Occipital lobe (tissue), 2 donors: ENCODE data around the gene ZC2HC1B. TPM values are rescaled to one million over a fixed set of nuclear protein-coding genes. Genes with fewer than 3 reads are reported as not detected.
A peak's percentile ranks its signal among the peaks of the same experiment; 100 is the strongest.

Experiments used
- DNase-seq: peaks from one replicate; lab custom pipeline; 2025; lab: John Stamatoyannopoulos, UW
- total RNA-seq: library from RNA; depleted of rRNA; stranded (reverse); fragments of >200 nt; gene quantifications from one replicate; pipeline ENCODE4 v1.2.3, GENCODE V29; 2014

Gene ZC2HC1B
- total RNA-seq, 1 donor from 2014 or later: 0.31 TPM

DNA sequence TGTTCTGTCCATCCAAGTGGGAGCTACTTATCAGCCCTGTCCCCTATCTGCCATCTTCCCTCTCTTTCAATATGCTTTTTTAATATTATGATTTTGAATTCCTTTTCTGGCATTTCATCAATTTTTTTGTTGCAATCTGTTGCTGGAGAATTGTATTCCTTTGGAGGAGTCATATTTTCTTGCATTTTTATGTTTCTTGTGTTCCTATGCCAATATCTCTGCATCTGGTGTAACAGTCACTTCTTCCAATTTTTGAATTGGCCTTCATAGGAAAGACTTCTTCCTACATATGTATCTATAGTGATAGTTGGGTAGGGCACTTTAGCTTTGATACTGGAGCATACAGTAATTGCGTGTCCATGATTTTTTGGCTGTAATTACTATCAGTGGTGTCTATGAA, 70.1 kb downstream of the ZC2HC1B start:
- no peak for DNase-seq

DNA sequence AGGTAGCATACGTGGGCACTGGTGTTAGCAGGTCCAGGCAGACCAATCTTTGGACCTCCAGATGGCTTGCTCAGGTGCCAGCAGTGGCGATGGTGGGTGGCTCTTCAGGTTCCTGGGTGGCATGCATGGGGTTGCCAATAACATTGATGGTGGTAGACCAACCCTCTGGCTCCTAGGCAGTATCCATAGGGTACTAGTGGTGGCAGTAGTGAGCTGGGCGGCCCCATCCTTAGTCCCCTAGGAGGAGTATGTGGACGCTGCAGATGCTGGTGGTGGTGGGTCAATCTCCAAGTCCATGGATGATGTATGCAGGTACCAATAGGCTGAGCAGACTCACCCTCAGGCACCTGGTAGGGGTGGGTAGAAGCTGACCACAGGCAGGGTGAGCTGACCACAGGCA, 70.6 kb downstream of the ZC2HC1B start:
- DNase-seq: no peak

DNA sequence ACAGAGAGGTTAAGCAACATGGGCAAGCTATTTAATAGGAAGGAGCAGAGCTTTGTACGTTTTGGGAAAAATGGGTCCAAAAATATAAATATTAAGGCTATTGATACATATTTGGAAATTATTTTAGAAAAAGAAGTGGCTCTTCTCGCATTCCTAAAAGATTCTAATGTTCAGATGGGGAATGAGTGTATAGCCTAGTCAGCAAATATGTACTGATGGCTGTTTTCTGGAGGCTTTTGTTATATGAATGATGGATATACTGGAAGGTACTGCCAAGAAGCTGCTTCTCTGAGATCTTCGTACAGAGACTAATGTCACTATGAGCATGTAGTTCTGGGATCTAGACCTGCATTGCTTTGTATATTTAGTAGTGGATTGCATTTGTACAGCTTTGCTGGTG, 72.1 kb downstream of the ZC2HC1B start:
- no peak for DNase-seq

DNA sequence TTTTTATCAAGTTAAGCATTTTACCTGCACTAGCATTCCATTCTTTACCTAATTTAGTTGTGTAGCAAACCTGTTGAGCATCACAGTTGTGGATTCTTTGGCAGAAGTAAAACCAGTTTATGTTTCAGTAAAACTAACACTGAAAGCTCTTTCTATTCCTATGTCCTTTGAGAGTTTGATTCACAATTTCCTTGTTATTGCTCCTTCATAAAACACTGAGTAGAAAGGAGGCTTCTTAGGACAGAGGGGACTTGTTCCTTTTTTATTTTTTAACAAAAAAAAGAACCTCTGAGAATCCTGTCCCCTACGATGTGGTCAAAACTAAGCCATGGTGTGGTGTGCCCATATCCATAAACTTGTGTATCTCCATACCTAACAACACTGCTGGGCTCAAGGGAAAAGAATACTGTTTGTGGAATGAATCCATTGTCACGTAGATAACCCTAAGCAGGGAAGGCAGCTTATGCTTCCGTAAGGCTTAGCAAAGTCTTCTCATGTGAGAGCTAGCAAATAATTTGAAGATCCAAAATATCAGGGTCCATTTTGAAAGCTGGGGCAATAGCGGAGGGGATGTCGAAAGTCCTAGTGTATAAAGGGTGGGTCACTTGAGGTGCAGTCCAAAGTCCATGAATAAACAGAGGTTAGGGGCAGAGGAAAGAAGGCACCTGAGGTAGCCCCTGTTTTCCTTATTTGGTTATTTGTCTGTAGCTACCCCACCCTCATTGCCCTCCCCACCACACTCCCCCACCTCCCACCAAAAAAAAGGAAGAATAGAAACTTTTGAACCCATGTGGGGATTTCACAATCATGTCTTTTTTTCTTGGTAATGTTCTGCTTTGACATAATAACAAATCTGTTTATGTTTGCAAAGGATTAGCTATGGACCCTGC, 72.7 kb downstream of the ZC2HC1B start:
- DNase-seq: no peak

DNA sequence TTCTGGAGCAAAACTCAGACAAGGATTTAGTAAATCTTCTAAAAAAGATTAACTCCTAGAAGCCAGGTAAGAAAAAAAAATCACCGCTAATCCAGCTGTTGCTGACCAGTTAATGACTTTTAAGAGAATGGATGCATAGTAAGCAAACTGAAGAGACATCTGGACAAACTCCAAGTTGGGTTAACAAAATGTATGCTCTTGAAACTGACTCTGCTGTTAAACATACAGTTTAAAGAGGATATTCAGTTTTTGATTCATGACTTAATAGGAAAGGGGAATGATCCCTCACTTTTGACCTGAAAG, 73.3 kb downstream of the ZC2HC1B start:
- DNase-seq: no peak

DNA sequence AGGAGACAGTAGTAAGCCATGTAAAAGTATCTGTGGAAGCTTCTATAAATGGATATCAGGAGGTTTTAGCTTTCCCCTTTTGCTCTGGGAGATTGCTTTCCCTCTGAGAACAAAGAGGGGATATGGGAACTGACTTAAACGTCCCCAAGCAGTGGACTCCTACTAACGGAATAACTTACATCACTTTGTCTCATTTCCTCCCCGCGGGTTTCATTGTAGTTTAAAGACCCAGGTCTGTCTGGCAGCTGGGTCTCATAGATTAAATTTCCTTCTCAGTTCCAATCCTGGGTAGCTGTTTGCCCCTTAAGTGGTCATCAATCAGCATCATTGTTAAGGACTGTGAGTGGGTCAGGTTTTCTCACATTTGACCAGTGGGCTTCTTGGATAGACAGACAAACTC, 75.1 kb downstream of the ZC2HC1B start:
- DNase-seq: no peak

DNA sequence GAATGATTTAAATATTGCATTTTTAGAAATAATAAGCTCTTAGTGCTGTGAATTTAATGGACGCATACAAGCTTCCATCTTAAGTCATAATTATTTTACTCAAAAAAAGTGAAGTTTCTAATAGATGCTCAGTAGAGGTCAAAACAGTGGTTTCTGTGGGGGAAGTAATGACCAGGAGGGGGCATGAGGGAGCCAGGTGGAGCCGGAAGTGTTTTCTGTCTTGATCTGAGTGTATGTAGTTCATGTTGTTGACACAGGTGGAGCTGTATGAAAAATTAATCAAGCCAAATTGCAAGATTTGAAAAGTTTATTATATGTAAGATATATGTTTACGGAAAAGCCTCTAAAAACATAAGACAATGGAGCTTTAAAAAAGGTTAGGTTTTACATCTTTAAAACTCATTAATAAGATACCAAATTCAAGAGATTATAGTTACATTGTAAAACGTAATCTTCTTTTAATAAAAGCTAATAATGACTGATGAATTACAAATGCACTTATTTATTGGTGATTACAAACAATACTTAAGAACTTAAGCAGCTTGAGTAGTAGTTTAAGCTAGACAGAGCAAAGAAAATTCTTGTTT, 75.8 kb downstream of the ZC2HC1B start:
- no peak for DNase-seq

DNA sequence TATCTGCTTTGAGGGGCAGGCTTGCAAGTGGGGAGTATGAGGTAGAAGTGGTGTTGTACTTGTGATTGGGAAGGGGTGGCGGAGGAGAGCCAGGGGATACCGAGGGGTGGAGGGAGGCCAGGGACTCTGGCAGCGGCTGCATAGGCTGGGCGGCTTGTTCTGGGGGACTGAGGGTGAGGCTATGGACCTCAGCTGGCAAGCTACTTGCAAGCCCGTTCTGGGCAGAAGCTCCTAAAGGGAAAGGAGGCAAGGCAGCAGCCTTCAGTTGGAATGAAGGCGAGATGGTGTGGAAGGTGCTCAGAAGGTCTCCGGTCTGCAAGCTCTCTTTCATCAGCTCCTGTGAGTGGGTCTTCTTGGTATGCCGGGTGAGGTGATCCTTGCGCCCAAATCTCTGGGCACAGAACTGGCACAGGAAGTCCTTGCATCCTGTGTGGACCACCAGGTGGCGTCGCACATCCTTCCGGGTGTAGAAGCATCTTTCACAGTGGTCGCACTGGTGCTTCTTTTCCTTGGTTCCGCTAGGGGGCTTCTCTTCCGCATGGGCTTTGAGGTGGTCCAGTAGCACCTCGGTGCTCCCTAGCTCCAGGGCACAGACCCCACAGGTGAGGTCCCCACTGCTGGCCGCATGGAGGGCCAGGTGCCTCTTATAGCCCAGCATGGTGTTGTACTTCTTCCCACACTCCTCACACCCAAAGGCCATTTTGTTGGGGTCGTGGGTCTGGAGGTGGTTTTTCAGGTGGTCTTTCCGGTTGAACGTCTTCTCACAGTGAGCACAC, 77.8 kb downstream of the ZC2HC1B start:
- DNase-seq: no peak

DNA sequence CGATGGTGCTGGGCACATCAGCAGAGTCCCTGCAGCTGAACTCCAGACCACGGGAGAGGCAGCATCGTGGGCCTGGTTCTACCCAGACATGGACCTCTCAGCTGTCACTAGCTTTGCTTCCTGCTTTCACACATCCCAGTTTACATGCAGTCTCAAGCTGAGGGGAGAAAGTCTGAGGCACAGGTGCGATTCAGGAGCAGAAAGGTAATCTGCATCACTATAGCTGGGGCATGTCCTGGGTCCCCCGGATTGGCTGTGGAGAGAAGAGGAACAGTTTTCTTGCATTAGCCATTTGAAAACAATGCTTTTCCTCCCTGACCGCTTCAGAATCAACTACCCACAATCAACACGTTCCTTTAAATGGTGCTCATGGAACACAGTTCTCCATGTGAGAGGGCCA, 83.9 kb downstream of the ZC2HC1B start:
- DNase-seq: no peak

DNA sequence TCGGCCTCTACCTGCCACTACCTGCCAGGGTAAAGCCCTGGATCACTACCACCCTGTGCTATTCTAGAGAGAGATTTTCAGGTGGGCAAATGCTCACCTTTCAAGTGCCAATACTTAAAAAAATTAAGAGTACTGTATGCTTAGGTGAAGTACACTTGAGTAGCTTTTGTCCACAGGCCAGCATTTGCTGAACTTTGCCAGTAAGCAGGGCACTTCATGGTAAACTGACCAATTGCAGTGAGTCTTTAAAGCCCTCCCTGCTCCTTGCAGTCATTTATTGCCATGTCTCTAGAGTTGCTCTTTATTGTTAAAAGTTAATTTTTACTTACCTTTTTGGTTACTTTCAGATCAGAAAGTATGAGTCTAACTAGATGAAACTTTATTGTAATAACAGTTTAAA, 85.3 kb downstream of the ZC2HC1B start:
- DNase-seq: no peak

DNA sequence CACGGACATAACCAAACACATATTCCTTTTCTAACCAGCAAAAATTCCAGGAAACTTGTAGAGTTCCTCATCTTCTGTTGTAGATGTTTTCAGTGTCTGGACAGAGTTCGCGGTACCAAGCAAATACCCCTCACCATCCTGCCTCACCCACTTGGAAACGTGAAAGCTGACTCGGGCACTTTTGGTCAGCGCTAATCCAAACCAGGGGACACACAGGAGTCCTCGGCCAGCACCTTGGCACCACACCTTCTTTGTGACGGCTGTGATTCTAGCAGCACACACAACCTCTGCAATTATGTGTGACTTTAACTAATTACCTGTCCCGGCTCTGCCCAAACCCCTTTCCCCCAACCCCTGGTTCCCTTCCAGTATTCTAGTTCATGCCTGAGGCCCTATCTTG, 85.7 kb downstream of the ZC2HC1B start:
- no peak for DNase-seq

DNA sequence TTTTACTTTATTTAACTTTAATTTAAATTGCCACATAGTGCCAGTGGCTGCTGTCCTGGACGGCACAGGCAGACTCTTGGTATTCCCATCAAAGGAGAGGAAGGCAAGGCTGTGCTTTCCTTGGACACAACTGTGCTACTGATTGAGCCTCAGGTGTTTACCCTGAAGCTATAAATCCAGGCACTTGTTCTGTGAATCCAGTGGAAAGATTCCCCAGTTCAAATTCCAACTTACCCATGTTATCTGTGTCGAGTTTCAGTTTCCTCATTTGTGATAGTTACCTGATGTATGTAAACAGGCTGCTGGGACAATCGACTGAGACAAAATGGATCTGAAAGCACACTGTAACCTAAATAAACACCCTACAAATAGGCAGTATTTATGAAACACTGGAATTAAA, 86.6 kb downstream of the ZC2HC1B start:
- no peak for DNase-seq

DNA sequence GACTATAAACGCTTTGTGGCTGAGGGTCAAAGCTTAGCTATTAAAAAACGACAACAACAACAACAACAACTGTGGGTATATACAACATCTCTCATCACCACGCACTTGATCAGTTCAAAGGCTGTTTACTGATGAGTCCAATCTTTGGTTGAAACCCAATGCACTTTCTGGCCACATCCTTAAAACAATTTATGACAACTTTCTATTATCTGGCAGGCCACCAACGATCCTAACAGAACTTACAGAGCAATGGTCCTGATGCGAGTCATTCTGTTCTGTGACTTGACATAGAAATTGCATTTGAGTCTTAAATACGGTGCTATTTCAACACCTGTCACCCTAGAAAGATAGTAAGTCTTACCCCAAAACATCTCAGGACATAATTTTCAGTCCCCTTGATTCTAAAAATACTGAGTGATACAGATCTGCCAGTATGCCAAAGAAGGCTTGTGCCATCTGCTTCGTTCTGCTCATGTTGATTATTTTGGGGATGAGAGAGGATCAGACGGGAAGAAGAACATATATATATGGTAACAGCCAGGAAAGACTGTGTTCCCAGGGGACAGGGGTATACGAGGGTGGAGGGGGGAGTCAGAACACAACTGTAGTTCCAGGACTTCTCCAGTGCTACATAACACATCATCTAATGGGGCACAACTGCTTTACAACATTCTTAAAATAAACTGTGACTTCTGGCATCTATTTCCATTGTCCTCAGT, 87.9 kb downstream of the ZC2HC1B start:
- peak; percentile 25 for DNase-seq

DNA sequence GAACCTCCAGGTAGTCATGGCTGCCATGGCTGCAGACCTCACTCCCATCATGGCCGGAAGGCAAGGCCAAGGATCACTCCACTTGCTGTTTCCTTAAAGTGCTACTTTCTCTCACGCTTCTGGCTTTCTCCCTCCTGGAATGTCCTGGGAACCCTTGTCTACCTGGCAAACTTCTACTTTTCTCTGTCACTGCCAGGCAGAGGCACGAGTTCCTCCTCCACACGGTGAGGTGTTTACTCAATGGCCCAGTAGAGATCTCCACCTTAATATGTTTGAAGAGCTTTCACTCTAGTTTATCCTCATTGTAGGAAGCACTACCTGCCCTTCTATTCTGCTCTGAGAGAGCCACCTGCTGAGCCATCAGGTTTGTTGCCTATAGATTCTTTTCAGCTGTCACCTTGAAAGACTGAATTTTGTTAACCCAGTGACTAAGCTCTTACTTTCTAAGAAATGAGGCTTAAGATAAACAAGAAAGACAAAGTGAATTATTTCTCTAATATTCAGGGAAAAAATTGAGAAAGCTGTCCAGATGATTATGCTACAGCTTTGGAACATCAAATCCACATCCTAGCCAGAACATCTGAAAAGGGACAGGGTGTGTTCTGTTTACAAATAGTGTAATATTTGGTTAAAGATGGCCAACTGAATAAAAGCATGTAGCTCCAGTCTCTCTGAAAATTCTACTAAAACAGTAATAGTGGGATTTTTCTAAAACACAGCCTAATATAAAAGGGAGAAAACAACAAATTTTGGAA, 88.8 kb downstream of the ZC2HC1B start:
- no peak for DNase-seq

DNA sequence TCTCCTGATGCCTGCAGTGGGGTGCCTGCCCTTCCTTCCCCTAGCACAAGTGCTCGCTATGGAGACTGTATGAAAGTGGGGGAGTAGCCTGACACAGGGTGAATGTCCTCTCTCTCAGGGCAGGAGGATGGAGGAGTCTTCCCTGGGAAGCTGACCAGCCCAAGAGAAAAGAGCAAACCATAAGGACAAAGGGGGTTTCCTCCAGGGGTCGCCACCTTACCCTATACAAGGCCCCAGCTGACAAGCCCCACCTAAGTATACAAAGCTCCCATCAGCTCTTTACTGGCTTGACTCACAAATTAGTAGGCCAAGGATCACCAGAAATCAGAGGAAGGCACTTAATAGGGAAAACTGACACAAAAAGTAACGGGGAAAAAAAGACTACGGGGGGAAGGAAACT, 89.6 kb downstream of the ZC2HC1B start:
- DNase-seq: no peak

DNA sequence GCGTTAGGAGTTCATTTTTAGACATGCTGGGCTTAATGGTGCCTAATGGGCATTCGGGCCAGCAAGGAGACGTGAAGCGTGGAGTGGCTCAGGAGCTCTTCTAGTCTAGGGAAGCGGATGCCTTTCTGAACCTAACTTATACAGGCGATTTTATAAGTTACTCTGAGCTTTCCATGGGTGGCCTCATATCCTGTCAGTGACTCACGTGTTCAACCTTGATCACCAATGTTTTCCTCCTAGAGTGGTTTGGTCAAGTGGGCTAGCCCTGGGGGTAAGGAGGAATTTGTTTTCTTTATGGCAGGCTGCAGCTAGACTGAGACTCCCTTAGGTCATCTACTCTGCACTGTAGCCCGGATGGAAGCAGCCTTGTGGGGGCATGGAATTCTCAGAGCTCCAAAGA, 91.7 kb downstream of the ZC2HC1B start:
- DNase-seq: no peak

DNA sequence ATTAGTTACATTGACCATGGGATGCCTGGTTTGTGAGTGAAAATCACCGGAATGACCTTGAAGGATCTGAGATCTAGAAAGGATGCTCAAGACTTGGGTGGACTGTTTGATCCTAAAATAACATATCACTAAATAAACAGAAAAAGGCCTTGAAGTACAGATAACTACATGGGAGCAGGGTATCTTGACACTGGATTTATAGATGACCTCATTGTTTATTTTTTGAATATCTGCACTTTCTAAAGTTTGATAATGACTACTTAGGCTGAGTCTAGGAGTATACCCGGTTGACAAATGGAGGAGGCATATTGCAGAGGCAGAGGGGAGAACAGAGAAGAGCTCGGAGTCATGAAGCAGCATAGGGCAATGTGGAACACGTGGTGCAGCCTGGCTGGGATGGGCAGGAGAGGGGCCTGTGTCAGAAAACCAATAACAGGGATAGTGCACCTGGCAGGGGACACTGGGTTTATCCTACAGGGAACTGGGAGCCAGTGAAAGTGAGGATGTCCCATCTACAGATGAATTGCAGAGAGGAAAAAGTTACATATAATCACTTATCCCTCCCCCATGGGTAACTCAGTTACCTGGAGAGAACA, 93.5 kb downstream of the ZC2HC1B start:
- DNase-seq: no peak

DNA sequence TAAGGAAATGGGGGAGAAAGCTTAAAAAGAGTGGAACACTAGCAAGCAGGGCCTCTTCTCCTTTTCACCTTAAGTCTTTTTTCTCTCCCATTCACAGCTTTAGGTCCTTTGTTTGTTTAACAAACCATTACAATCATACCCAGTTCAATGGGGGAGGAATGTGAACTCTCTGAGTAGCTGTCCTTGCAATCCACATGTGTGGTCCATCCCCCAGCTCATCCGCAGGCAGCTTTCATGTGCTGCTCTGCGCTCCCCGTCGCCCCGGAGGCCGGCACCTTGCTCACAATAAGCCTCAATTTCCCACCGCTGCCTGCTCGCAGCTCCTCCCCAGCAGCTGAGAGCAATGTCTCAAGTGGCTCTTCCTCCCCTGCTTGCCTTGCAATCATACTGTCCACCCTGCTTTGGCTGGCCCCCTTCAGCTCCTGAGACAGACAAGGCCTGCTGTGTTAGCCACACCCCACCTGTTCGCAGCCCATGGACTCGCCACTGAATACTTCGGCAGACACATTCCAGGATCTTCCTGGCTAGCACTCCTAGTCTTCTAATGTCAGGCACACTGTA, 94.6 kb downstream of the ZC2HC1B start:
- no peak for DNase-seq

DNA sequence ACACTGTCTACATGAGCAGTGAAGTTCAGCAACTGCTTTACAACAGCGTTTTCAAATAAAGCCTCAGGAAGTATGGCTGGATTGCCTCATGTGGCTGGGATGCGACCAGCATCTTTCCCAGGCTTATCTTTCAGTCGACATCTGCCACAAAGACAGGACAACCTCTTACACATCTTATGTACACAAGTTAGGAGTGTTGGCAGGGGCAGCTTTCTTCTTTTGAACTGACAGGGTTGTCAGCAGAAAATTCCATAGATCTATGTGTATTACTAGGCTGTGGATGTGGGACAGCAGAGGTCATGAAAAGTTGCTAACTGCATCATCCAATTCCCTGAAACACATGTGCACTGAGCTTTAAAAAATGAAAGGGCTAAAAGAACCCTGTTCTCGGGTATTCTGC, 95.7 kb downstream of the ZC2HC1B start:
- DNase-seq: no peak

DNA sequence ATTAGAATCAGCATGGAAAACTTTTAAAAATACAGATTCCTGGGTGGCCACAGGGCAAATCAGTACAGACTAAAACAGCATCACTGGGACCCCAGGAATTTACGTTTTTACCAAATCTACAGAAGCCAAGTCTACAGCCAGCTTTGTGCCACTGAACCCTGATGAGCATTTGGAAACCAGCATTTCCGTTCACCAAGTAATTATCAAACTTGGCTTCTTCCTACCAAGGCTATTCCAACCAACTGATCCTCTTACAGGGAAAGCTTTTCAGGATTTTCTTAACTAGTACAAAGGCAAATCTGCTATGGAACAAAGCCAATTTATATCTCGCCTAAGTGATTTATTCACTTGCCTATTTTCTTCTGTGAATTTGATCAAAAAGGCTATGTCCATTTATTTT, 96.8 kb downstream of the ZC2HC1B start:
- DNase-seq: no peak
